ENCODE data around the gene ING3. TPM values are rescaled to one million over a fixed set of nuclear protein-coding genes. Genes with fewer than 3 reads are reported as not detected.

Gene ING3
- total RNA-seq, 1 experiment from 2014 or later = 23.1 TPM

DNA sequence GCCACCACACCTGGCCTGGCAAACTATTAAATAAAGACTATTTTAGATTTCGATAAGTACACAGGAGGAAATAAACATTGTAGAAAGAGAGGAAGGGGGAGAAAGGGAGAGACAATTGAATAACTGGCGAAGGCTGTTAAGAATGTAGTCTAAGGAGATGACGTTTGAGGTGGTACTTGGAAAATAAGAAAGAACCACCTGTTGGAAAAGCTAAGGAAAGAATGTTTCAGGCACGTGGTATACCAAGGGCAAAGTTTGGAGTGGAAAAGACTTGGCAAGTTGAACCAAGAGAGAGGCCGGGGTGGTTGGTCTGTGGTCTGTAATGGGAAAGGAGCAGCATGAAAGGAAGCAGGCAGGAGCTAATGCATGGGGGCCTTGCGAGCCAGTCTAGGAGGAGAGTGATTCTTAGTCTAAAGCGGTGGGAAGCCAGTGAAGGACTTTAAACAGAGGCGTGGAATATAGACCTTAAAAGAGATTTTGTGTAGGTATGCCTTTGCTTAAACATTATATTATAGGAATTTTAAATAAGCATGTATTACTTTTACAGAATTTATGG lies 9.4 kb downstream of the ING3 start:
- no peak overlapping the region for H2BK20ac ChIP-seq (ENCODE audit: low read depth, low read length, poor library complexity, severe bottlenecking)
- Mint-ChIP-seq H3K36me3 (ENCODE audit: insufficient read depth in 1 of 3, low read depth in 3 of 3) (peaks cover 11 to 32% (median 23%) of the 10 kb centered on the region in 3 experiments), H3K9me3 (no peaks in the 10 kb centered on the region), H3K27me3 (ENCODE audit: low read depth) (no peaks in the 10 kb centered on the region), H3K4me3 (no peak overlapping the region), H3K27ac (peak overlapping the region; percentile 7 to 81 (median 78); a peak in 4 of 7 replicates), H3K4me1 (peaks cover 22% of the 10 kb centered on the region in 2 experiments)
- no peaks in the 10 kb centered on the region for H3K27me3 ChIP-seq (ENCODE audit: insufficient read depth, low read length)
- no peak overlapping the region for H4K5ac ChIP-seq (ENCODE audit: insufficient read length, low read depth, low read length)
- H4K91ac ChIP-seq (ENCODE audit: insufficient read length, low read depth, low read length) = no peak overlapping the region
- H3K23ac ChIP-seq (ENCODE audit: insufficient read length, low read depth, low read length) = no peak overlapping the region
- H3K4me2 ChIP-seq (ENCODE audit: insufficient read depth, insufficient read length, low read length) = no peak overlapping the region
- no peak overlapping the region for H2BK12ac ChIP-seq (ENCODE audit: insufficient read length, low read depth, low read length)
- no peak overlapping the region for H3K18ac ChIP-seq (ENCODE audit: insufficient read length, low read depth, low read length)
- peaks cover 3% of the 10 kb centered on the region; the same call in 1 of the 2 replicates for H3K4me1 ChIP-seq (ENCODE audit: insufficient read depth, low read length)
- H3K9me3 ChIP-seq (ENCODE audit: control insufficient read depth, low read depth, low read length) = no peaks in the 10 kb centered on the region
- H3K56ac ChIP-seq (ENCODE audit: insufficient read length, low read depth, low read length) = no peak overlapping the region
- H2BK5ac ChIP-seq (ENCODE audit: insufficient read length, low read length) = no peak overlapping the region
- TF ChIP-seq CTCF (conservative IDR thresholded peaks at IDR 0.05) = no peak
- no peak overlapping the region for H3K9ac ChIP-seq (ENCODE audit: extremely low read depth, insufficient read length, low read length)
- no peak overlapping the region for H3K14ac ChIP-seq (ENCODE audit: insufficient read depth, low read length)
- H2AFZ ChIP-seq (ENCODE audit: low read length) = no peak overlapping the region
- no peaks in the 10 kb centered on the region for H3K79me2 ChIP-seq (ENCODE audit: insufficient read depth, low read length)
- no peaks in the 10 kb centered on the region for H3K79me1 ChIP-seq (ENCODE audit: insufficient read depth, low read depth, low read length, poor library complexity, severe bottlenecking)
- no peak overlapping the region for H3K4ac ChIP-seq (ENCODE audit: low read depth, low read length)
- H2BK15ac ChIP-seq (ENCODE audit: low read depth, low read length) = no peak overlapping the region
- no CpG with 5 or more reads among the region's 8 CpGs for WGBS (ENCODE audit: extremely low coverage, insufficient read length, low lambda C conversion rate)
- H2BK120ac ChIP-seq (ENCODE audit: low read depth, low read length, poor library complexity, severe bottlenecking) = no peak overlapping the region
- no peak overlapping the region for H3K27ac ChIP-seq (ENCODE audit: insufficient read length, low read depth, low read length)
- peak; percentile 26 for DNase-seq
- H3T11ph ChIP-seq (ENCODE audit: low read length) = no peak overlapping the region
- H2AK5ac ChIP-seq (ENCODE audit: insufficient read length, low read length) = no peak overlapping the region
- no peak overlapping the region for H4K8ac ChIP-seq (replicated peaks; ENCODE audit: insufficient read length, low read depth, low read length)
- no peaks in the 10 kb centered on the region for H3K23me2 ChIP-seq (ENCODE audit: insufficient read length, low read depth, low read length, poor library complexity, severe bottlenecking)
- H4K20me1 ChIP-seq (ENCODE audit: control insufficient read depth, insufficient read depth, insufficient read length) = no peaks in the 10 kb centered on the region
